Endodermal cell (in vitro differentiated cells): ENCODE measurements around the gene EXOC1L. TPM values are rescaled to one million over a fixed set of nuclear protein-coding genes. Genes with fewer than 3 reads are reported as not detected.

Experiments used
- DNase-seq: peaks from one replicate; pipeline ENCODE4 v3.0.0-alpha.2; 2017
- H3K27ac ChIP-seq: 2 replicates; pipeline ENCODE4 v1.5.1; 2013; ENCODE audit warnings: mild to moderate bottlenecking, low read depth, low read length, moderate library complexity
- H3K27me3 ChIP-seq: 2 replicates; pipeline ENCODE4 v1.6.1; 2013; ENCODE audit warnings: mild to moderate bottlenecking, low read length, moderate library complexity; ENCODE audit not compliant: insufficient read depth, control insufficient read depth, poor library complexity, severe bottlenecking
- H3K36me3 ChIP-seq: 2 replicates; pipeline ENCODE4 v1.7.0; 2013; ENCODE audit warnings: mild to moderate bottlenecking, low read length, moderate library complexity; ENCODE audit not compliant: control insufficient read depth, insufficient read depth
- H3K4me1 ChIP-seq: one replicate; pipeline ENCODE4 v1.7.0; 2013; ENCODE audit warnings: low read length; ENCODE audit not compliant: control insufficient read depth, insufficient read depth
- H3K4me3 ChIP-seq: 2 replicates; pipeline ENCODE4 v1.5.1; 2013; ENCODE audit warnings: mild to moderate bottlenecking, low read length, moderate library complexity
- H3K9ac ChIP-seq: 2 replicates; pipeline ENCODE4 v1.6.1; 2013; ENCODE audit warnings: mild to moderate bottlenecking, low read length, moderate library complexity; ENCODE audit not compliant: poor library complexity, severe bottlenecking; ENCODE audit errors: extremely low read depth
- H3K9me3 ChIP-seq: 2 replicates; pipeline ENCODE4 v1.6.1; 2013; ENCODE audit warnings: mild to moderate bottlenecking, low read length, moderate library complexity; ENCODE audit not compliant: control insufficient read depth
- H3K27ac Mint-ChIP-seq: 2 replicates; pipeline ENCODE4 v1.8.0; 2020; ENCODE audit warnings: mixed read lengths
- H3K27me3 Mint-ChIP-seq: 2 replicates; pipeline ENCODE4 v1.8.0; 2021; ENCODE audit warnings: mild to moderate bottlenecking, mixed read lengths; ENCODE audit not compliant: insufficient read depth
- H3K36me3 Mint-ChIP-seq: 2 replicates; pipeline ENCODE4 v1.8.0; 2020; ENCODE audit warnings: low read depth, mixed read lengths
- H3K4me1 Mint-ChIP-seq: 2 replicates; pipeline ENCODE4 v1.8.0; 2020; ENCODE audit warnings: mixed read lengths
- H3K4me3 Mint-ChIP-seq: 2 replicates; pipeline ENCODE4 v1.8.0; 2020; ENCODE audit warnings: mild to moderate bottlenecking, moderate library complexity, mixed read lengths
- H3K9me3 Mint-ChIP-seq: 2 replicates; pipeline ENCODE4 v1.8.0; 2020; ENCODE audit warnings: mild to moderate bottlenecking, mixed read lengths
- WGBS, 2 experiments: methylation state at CpG; one replicate each; pipeline versions ENCODE4 v1.1.5 to v1.1.7; 2013; ENCODE audit warnings: missing lambda C conversion rate in 2 of 2, mixed read lengths in 1 of 2; ENCODE audit not compliant: insufficient coverage in 1 of 2, insufficient read length in 1 of 2; 5-methylcytosine and 5-hydroxymethylcytosine counted together
- total RNA-seq, 2 donors: library from RNA; stranded (reverse); fragmentation: NEBNext Ultra II Directional in 1 of 2; extraction: Animal tissue kit (Norgen Biotek cat#: 25700) in 1 of 2; gene quantifications; 2 replicates in 1 of 2; 3 replicates in 1 of 2; pipeline ENCODE4 v1.2.1, GENCODE V29; 2021
- TF ChIP-seq, protein P1 (sequence below): fragments of 200-600 bp; sonication (generic); conservative IDR thresholded peaks from 2 replicates; pipeline ENCODE4 v1.5.0; 2021; ENCODE audit warnings: antibody characterized with exemption, mild to moderate bottlenecking

Gene EXOC1L
- total RNA-seq, 2 donors from 2014 or later = not detected

DNA sequence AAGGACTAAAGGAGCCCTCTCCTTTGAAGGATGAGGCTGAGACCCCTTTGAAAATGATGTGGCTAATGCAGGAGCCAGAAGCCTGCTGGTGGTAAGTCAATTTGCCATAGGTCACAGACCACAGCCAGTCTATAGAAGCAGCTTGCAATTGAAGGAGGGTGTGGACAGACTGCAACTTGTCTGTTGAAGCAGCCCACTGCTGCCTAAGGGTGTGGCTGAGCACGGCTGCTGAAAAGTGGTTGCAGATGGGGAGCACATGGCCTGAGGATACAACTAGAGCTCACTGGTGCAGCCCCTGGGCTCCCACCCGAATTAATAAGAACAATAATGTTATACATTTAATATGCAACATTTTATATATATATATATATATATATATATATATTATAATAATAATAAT, 11.4 kb upstream of the EXOC1L start:
- H3K27ac Mint-ChIP-seq = no peak overlapping the region
- Histone ChIP-seq H3K36me3 (no peaks in the 10 kb centered on the region), H3K4me1 (peaks cover 8% of the 10 kb centered on the region), H3K27ac (no peak overlapping the region), H3K4me3 (no peak overlapping the region), H3K9me3 (no peaks in the 10 kb centered on the region), H3K27me3 (no peaks in the 10 kb centered on the region), H3K9ac (no peak overlapping the region)
- H3K4me3 Mint-ChIP-seq = no peak overlapping the region
- no peaks in the 10 kb centered on the region for H3K36me3 Mint-ChIP-seq
- no peak for DNase-seq
- no peaks in the 10 kb centered on the region for H3K27me3 Mint-ChIP-seq
- WGBS, 2 experiments = 83% methylated on average over 1 of the region's 2 CpGs; no CpG with 5 or more reads in 1 of the 2 experiments
- H3K4me1 Mint-ChIP-seq = peaks cover 9% of the 10 kb centered on the region
- TF ChIP-seq, protein P1, sequence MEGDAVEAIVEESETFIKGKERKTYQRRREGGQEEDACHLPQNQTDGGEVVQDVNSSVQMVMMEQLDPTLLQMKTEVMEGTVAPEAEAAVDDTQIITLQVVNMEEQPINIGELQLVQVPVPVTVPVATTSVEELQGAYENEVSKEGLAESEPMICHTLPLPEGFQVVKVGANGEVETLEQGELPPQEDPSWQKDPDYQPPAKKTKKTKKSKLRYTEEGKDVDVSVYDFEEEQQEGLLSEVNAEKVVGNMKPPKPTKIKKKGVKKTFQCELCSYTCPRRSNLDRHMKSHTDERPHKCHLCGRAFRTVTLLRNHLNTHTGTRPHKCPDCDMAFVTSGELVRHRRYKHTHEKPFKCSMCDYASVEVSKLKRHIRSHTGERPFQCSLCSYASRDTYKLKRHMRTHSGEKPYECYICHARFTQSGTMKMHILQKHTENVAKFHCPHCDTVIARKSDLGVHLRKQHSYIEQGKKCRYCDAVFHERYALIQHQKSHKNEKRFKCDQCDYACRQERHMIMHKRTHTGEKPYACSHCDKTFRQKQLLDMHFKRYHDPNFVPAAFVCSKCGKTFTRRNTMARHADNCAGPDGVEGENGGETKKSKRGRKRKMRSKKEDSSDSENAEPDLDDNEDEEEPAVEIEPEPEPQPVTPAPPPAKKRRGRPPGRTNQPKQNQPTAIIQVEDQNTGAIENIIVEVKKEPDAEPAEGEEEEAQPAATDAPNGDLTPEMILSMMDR = no peak
- peaks cover 5% of the 10 kb centered on the region for H3K9me3 Mint-ChIP-seq

DNA sequence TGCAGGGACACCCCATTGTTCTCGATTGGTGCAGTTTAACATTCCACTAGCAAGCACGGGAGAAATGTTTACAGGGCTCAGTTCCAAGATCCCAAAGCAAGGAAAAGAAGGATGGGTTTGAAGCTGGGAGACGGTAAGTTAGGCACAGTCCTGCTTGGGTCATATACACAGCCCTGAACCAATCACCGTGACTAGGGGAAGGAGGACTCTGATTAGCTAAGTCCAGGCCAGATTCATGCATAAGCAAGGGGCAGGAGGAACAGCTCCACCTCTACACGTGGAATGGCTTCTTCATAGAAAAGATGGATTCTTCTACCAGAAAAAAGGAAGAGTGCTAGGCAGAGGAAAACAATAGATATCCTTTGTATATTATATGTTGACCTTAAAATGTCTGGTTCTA, 11.0 kb upstream of the EXOC1L start:
- Histone ChIP-seq H3K4me3 (no peak overlapping the region), H3K9ac (no peak overlapping the region), H3K9me3 (no peaks in the 10 kb centered on the region), H3K4me1 (peaks cover 8% of the 10 kb centered on the region), H3K27ac (no peak overlapping the region), H3K27me3 (no peaks in the 10 kb centered on the region), H3K36me3 (no peaks in the 10 kb centered on the region)
- Mint-ChIP-seq H3K4me1 (peaks cover 9% of the 10 kb centered on the region), H3K4me3 (no peak overlapping the region), H3K27me3 (no peaks in the 10 kb centered on the region), H3K27ac (no peak overlapping the region), H3K9me3 (peaks cover 5% of the 10 kb centered on the region), H3K36me3 (no peaks in the 10 kb centered on the region)
- no peak for DNase-seq
- 83 to 90% methylated on average over 2 to 5 of the region's 5 CpGs for WGBS, 2 experiments
- TF ChIP-seq, protein P1 = no peak

DNA sequence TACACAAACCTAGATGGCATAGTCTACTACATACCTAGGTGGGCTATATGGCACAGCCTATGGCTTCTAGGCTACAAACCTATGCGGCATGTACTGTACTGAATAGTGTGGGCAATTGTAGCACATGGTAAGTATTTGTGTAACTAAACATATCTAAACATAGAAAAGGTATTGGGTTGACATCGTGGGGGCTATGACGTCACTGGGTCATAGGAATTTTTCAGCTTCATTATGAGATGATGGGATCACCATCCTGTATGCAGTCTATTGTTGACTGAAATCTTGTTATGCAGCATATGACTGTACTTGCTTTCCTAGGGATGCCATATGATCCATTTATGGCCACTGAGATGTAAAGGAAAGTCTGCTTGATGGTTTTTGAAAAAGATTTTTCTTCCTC, 1.9 kb upstream of the EXOC1L start:
- Mint-ChIP-seq H3K4me1 (peaks cover 8% of the 10 kb centered on the region), H3K27ac (no peak overlapping the region), H3K4me3 (no peak overlapping the region), H3K9me3 (peaks cover 3% of the 10 kb centered on the region), H3K27me3 (no peaks in the 10 kb centered on the region), H3K36me3 (no peaks in the 10 kb centered on the region)
- Histone ChIP-seq H3K4me3 (no peak overlapping the region), H3K4me1 (no peaks in the 10 kb centered on the region), H3K27me3 (no peaks in the 10 kb centered on the region), H3K27ac (no peak overlapping the region), H3K36me3 (no peaks in the 10 kb centered on the region), H3K9ac (no peak overlapping the region), H3K9me3 (peaks cover 8% of the 10 kb centered on the region)
- TF ChIP-seq, protein P1 = no peak
- no peak for DNase-seq
- 97% methylated on average over 3 of the region's 3 CpGs; no CpG with 5 or more reads in 1 of the 2 experiments for WGBS, 2 experiments
